Aorta (tissue), 5 donors: ENCODE results near the gene RAET1L. TPM values are rescaled to one million over a fixed set of nuclear protein-coding genes. Genes with fewer than 3 reads are reported as not detected.
A peak's percentile ranks its signal among the peaks of the same experiment; 100 is the strongest.
"Not testable (repeated sequence)": the region's sequence is repeated elsewhere in the genome, so short reads cannot be mapped to it uniquely, and the experiment has no call there.

Source experiments
- ATAC-seq: fragments of 200-7000 bp; cut with Tn5 transposase; one replicate; pipeline ENCODE4 v1.9.1; 2022; ENCODE audit warnings: moderate library complexity; ENCODE audit not compliant: low FRiP score
- DNase-seq, 2 donors: peaks; one replicate each; pipeline ENCODE4 v3.0.0-alpha.2; 2020
- H3K27ac ChIP-seq, 2 donors: one replicate each; pipeline ENCODE4 v1.5.1; 2013; ENCODE audit warnings: low read length in 2 of 2, mild to moderate bottlenecking in 2 of 2, moderate library complexity in 2 of 2, control low read depth in 1 of 2, inconsistent platforms in 1 of 2, low read depth in 1 of 2
- H3K27me3 ChIP-seq, 2 donors: one replicate each; pipeline ENCODE4 v1.6.1; 2013; ENCODE audit warnings: control low read depth in 1 of 2, low read length in 1 of 2, mild to moderate bottlenecking in 1 of 2, moderate library complexity in 1 of 2; ENCODE audit not compliant: insufficient read depth in 2 of 2, control insufficient read depth in 1 of 2
- H3K36me3 ChIP-seq, 2 donors: one replicate each; pipeline ENCODE4 v1.6.1; 2013; ENCODE audit warnings: control low read depth in 1 of 2, low read length in 1 of 2, mild to moderate bottlenecking in 1 of 2; ENCODE audit not compliant: insufficient read depth in 2 of 2, control insufficient read depth in 1 of 2
- H3K4me1 ChIP-seq, 2 donors: one replicate each; pipeline ENCODE4 v1.6.1; 2013; ENCODE audit warnings: low read length in 2 of 2, control low read depth in 1 of 2, mild to moderate bottlenecking in 1 of 2, moderate library complexity in 1 of 2; ENCODE audit not compliant: insufficient read depth in 2 of 2, control insufficient read depth in 1 of 2
- H3K4me3 ChIP-seq, 2 donors: one replicate each; pipeline ENCODE4 v1.5.1; 2013; ENCODE audit warnings: low read length in 2 of 2, control low read depth in 1 of 2, mild to moderate bottlenecking in 1 of 2
- H3K9me3 ChIP-seq: one replicate; pipeline ENCODE4 v1.6.1; 2013; ENCODE audit warnings: mild to moderate bottlenecking, low read length; ENCODE audit not compliant: control insufficient read depth
- WGBS, 2 donors: extraction: QIAGEN DNeasy Blood & Tissue Kit; methylation state at CpG; one replicate each; pipeline ENCODE4 v1.1.7; 2013; 5-methylcytosine and 5-hydroxymethylcytosine counted together
- intact Hi-C, 2 donors: fragments of 100-400 bp; cut with DNase I; formaldehyde crosslinking; loops; one replicate each; pipeline versions ENCODE4 v1.14.2 to v1.15.0; 2022
- polyA plus RNA-seq, 2 donors: library from polyadenylated mRNA; stranded (reverse); fragments of 200-250 nt; gene quantifications; one replicate each; pipeline ENCODE4 v1.2.3, GENCODE V29; 2013
- total RNA-seq, 2 donors: library from RNA; stranded (reverse); fragmentation: NEBNext Ultra II Directional; extraction: Animal tissue kit (Norgen Biotek cat#: 25700); gene quantifications; one replicate each; pipeline ENCODE4 v1.2.1, GENCODE V29; 2021
- donor health status: healthy with polysubstance abuse.
- donor health status: Bipolar disorder and iron deficiency.
- donor health status: DM: no; HTN: no; CAD: no.
- donor health status: DM: no; HTN: no; CAD: no.
- donor health status: DM: yes; HTN: yes; CAD: no.

RAET1L gene
- total and polyA plus RNA-seq, 4 donors: not detected

- WGBS, 2 donors: 82 to 87% methylated on average over 6 of the region's 6 CpGs
- H3K4me1 ChIP-seq: no peaks in the 10 kb centered on the region
- DNase-seq (peak in 1 of 2 donors; percentile 8), ATAC-seq (no peak)
- no peaks in the 10 kb centered on the region for H3K36me3 ChIP-seq
- no peaks in the 10 kb centered on the region for H3K9me3 ChIP-seq
- H3K4me3 ChIP-seq: no peak overlapping the region
- no peaks in the 10 kb centered on the region for H3K27me3 ChIP-seq
- intact Hi-C loops: no loop called here
- no peak overlapping the region for H3K27ac ChIP-seq
These were observed 2.7 kb upstream of the RAET1L start for GRCh38 chr6:150027806-150028565.

GRCh38 chr6:150026976-150027805, 1.9 kb upstream of the RAET1L start:
- ATAC-seq: no peak
- Histone ChIP-seq H3K27ac (no peak overlapping the region), H3K27me3 (no peaks in the 10 kb centered on the region), H3K36me3 (no peaks in the 10 kb centered on the region), H3K9me3 (no peaks in the 10 kb centered on the region), H3K4me3 (no peak overlapping the region), H3K4me1 (no peaks in the 10 kb centered on the region)
- DNase-seq: peak in 1 of 2 donors; percentile 58
- intact Hi-C loops: no loop called here
- WGBS, 2 donors: 91 to 97% methylated on average over 9 of the region's 9 CpGs

- Histone ChIP-seq H3K27me3 (no peaks in the 10 kb centered on the region), H3K27ac (no peak overlapping the region), H3K9me3 (no peaks in the 10 kb centered on the region), H3K36me3 (no peaks in the 10 kb centered on the region), H3K4me3 (no peak overlapping the region), H3K4me1 (no peaks in the 10 kb centered on the region)
- intact Hi-C loops: no loop called here
- WGBS, 2 donors: 46 to 58% methylated on average over 6 to 11 of the region's 11 CpGs
- DNase-seq: peak in 1 of 2 donors; percentile 67
- ATAC-seq: no peak
These were observed 631 bp downstream of the RAET1L start for GRCh38 chr6:150024646-150025155.

GRCh38 chr6:150024021-150024420, 1.3 kb downstream of the RAET1L start:
- H3K4me3 ChIP-seq, intact Hi-C loops, H3K27me3 ChIP-seq, H3K9me3 ChIP-seq, H3K4me1 ChIP-seq, ATAC-seq, H3K27ac ChIP-seq, H3K36me3 ChIP-seq: not testable (repeated sequence)
- WGBS, 2 donors: 77 to 90% methylated on average over 2 of the region's 2 CpGs
- peak in 1 of 2 donors; percentile 21 for DNase-seq

GRCh38 chr6:150021870-150022269, 3.5 kb downstream of the RAET1L start:
- ATAC-seq, DNase-seq, H3K4me1 ChIP-seq, intact Hi-C loops, H3K9me3 ChIP-seq, H3K4me3 ChIP-seq, H3K27ac ChIP-seq, H3K36me3 ChIP-seq, H3K27me3 ChIP-seq: not testable (repeated sequence)
- WGBS, 2 donors: 95 to 100% methylated on average over 2 of the region's 6 CpGs

GRCh38 chr6:150018846-150019580, 6.3 kb downstream of the RAET1L start:
- no peaks in the 10 kb centered on the region for H3K36me3 ChIP-seq
- WGBS, 2 donors: 66 to 72% methylated on average over 6 of the region's 6 CpGs
- no peaks in the 10 kb centered on the region for H3K9me3 ChIP-seq
- H3K4me3 ChIP-seq: no peak overlapping the region
- peak in 1 of 2 donors; percentile 63 for DNase-seq
- H3K27ac ChIP-seq: no peak overlapping the region
- ATAC-seq: no peak
- intact Hi-C loops: loop anchor here in 1 of 2 donors (5.0 kb wide), 1 partner anchor 182 kb away; no protein-coding TSS in a partner anchor
- H3K27me3 ChIP-seq: no peaks in the 10 kb centered on the region
- H3K4me1 ChIP-seq: no peaks in the 10 kb centered on the region

GRCh38 chr6:150017186-150017521, 8.2 kb downstream of the RAET1L start:
- H3K9me3 ChIP-seq, H3K4me1 ChIP-seq, ATAC-seq, H3K27ac ChIP-seq, H3K4me3 ChIP-seq, H3K36me3 ChIP-seq, DNase-seq, H3K27me3 ChIP-seq: not testable (repeated sequence)
- WGBS, 2 donors: 6 to 8% methylated on average over 5 of the region's 5 CpGs
- intact Hi-C loops: loop anchor here (2.0 to 5.0 kb wide), 3 partner anchors 80 to 180 kb away; no protein-coding TSS in a partner anchor
